ENCODE measurements around the gene ZBTB46. TPM values are rescaled to one million over a fixed set of nuclear protein-coding genes. Genes with fewer than 3 reads are reported as not detected.

Gene ZBTB46
- total and polyA plus RNA-seq, 7 donors, result 0.23 to 5.3 (median 3.6) TPM

DNA sequence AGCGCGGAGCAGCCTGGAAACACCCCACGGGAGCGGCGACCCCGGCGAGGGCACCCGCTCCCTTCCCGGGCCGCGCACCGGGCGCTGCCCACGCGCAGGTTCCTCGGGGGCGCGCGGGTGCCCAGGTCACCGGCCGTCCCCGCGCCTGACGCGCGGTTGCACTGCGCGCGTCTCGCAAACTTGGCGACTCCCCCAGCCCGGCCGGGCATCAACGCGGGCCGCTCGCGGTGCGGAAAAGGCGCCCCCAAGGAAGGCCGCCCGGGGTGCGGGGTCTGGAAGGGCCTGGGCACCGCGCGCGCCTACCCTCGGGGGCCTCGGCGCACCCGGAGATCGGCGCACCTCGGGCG is 555 bp upstream of the ZBTB46 start:
- H3K9me3 ChIP-seq, result no peaks in the 10 kb centered on the region
- intact Hi-C loops (cut with DNase I), result no loop called here
- peaks cover 20 to 50% (median 37%) of the 10 kb centered on the region in 3 donors for H3K27me3 ChIP-seq
- H3K4me3 ChIP-seq, result peak overlapping the region in 3 of 4 donors; percentile 48 to 59 (median 52)
- peaks cover 0 to 32% (median 24%) of the 10 kb centered on the region in 4 donors for H3K4me1 ChIP-seq
- no peaks in the 10 kb centered on the region for H3K36me3 ChIP-seq
- H3K27ac ChIP-seq, result peak overlapping the region; percentile 47 to 71 (median 59)
- no peak for DNase-seq
- WGBS, 2 donors, result 1% methylated on average over 55 of the region's 55 CpGs
- TF ChIP-seq POLR2A (IDR thresholded peaks at IDR 0.05), result no peak

DNA sequence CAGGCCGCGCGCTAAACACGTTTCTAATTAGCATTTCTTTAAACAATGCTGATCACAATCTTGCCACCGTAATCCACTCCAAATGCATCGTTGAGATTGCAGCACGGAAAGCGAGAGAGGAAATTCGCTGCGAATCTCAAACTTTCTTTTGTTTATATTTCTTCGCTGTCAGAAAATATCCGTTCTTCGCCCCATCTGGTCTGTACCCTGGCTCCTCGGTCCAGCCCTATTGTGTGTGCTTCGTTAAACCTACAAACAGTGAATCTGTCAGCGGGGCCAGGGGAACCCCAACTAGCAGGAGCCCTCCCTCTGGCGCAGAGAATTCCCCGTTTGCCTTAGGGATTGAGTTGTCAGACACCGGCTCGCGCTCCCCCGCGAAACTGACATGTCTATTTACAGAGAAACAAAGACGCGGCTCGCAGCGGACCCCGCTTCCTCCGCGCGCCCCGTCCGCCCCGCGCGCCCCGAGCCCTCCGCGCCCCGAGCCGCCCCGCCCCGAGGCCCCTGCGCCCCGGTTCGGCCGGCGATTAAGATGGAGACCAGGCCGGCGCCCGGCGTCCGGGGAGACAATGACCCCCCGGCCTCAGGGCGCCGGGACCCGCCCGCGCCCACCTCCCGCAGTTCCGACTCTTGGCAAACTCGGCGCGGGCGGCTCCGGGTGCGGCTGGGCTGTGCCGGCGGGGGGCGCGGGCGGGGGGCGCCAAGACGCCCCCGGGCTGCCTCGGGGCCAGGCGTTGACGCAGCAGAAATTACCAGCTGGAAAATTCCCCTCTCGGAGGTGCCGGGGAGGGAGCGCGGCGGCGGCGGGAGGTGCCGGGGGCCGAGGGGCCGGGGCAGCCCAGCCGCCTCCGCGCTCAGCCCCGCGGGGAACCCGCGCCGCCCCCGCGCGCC is 874 bp downstream of the ZBTB46 start:
- DNase-seq, result no peak
- H3K36me3 ChIP-seq, result no peaks in the 10 kb centered on the region
- H3K4me3 ChIP-seq, result peak overlapping the region; percentile 32 to 66 (median 56)
- WGBS, 2 donors, result 1% methylated on average over 99 of the region's 99 CpGs
- peak overlapping the region; percentile 43 to 73 (median 68) for H3K27ac ChIP-seq
- intact Hi-C loops (cut with DNase I), result loop anchor here (5.0 kb wide), 1 partner anchor 32 kb away; the partner anchor contains the start of gene ABHD16B
- TF ChIP-seq POLR2AphosphoS5 (IDR thresholded peaks at IDR 0.05) (peak in 1 of 4 donors; percentile 37), POLR2A (IDR thresholded peaks at IDR 0.05) (no peak)
- TF ChIP-seq, protein P1, sequence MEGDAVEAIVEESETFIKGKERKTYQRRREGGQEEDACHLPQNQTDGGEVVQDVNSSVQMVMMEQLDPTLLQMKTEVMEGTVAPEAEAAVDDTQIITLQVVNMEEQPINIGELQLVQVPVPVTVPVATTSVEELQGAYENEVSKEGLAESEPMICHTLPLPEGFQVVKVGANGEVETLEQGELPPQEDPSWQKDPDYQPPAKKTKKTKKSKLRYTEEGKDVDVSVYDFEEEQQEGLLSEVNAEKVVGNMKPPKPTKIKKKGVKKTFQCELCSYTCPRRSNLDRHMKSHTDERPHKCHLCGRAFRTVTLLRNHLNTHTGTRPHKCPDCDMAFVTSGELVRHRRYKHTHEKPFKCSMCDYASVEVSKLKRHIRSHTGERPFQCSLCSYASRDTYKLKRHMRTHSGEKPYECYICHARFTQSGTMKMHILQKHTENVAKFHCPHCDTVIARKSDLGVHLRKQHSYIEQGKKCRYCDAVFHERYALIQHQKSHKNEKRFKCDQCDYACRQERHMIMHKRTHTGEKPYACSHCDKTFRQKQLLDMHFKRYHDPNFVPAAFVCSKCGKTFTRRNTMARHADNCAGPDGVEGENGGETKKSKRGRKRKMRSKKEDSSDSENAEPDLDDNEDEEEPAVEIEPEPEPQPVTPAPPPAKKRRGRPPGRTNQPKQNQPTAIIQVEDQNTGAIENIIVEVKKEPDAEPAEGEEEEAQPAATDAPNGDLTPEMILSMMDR (IDR thresholded peaks at IDR 0.05), result no peak
- no peaks in the 10 kb centered on the region for H3K9me3 ChIP-seq
- peaks cover 0 to 32% (median 24%) of the 10 kb centered on the region in 4 donors for H3K4me1 ChIP-seq
- H3K27me3 ChIP-seq, result peaks cover 20 to 62% (median 49%) of the 10 kb centered on the region in 3 donors

DNA sequence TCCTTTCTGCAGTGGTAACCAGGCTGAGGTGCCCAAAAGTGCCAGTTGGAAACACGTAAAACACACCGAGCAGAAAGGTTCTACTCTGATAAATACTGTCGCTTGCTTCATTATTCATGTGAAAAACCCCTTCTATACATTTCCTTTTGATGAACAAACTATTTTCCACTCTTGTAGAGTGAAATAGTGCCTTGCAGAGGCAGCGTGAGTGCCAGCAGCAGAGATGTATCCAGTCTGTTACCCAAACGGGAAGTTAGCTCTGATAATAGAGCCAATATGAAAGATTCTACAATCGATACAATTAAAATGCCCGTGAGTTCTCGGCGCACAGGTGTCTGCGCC is 1.5 kb downstream of the ZBTB46 start:
- Histone ChIP-seq H3K27me3 (peaks cover 20 to 62% (median 49%) of the 10 kb centered on the region in 3 donors), H3K27ac (peak overlapping the region in 3 of 4 donors; percentile 43 to 73 (median 69)), H3K36me3 (no peaks in the 10 kb centered on the region), H3K4me1 (peaks cover 0 to 29% (median 20%) of the 10 kb centered on the region in 4 donors), H3K4me3 (peak overlapping the region; percentile 32 to 66 (median 56)), H3K9me3 (no peaks in the 10 kb centered on the region)
- TF ChIP-seq POLR2A (IDR thresholded peaks at IDR 0.05) (no peak), EP300 (IDR thresholded peaks at IDR 0.05) (no peak), POLR2AphosphoS5 (IDR thresholded peaks at IDR 0.05) (no peak)
- TF ChIP-seq, protein P1 (IDR thresholded peaks at IDR 0.05), result no peak
- no peak for DNase-seq
- 14 to 16% methylated on average over 10 of the region's 10 CpGs for WGBS, 2 donors
- intact Hi-C loops (cut with DNase I), result loop anchor here (5.0 kb wide), 1 partner anchor 33 kb away; the partner anchor contains the start of gene ABHD16B

DNA sequence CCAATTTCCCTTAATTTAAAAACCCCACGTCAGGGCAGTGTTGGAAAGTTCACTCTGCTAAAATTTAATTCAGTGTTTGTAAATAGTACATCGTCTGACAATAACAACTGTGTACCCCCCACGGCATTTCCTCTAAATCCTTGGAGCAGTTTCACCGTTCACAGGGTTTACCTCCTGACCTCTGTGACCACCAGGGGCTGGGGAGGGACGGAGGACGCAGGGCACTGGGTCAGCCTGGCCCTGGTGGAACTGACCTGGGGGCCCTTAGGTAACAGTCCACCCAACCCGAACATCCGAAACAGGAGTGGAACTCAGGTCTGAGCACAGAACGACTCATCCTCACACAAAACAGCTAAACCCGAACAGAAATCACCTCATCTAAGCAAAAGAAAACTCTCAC is 2.1 kb downstream of the ZBTB46 start:
- Histone ChIP-seq H3K36me3 (no peaks in the 10 kb centered on the region), H3K9me3 (no peaks in the 10 kb centered on the region), H3K27ac (peak overlapping the region in 1 of 4 donors; percentile 1), H3K4me3 (peak overlapping the region in 1 of 4 donors; percentile 57), H3K27me3 (peaks cover 20 to 62% (median 49%) of the 10 kb centered on the region in 3 donors), H3K4me1 (peaks cover 0 to 24% (median 18%) of the 10 kb centered on the region in 4 donors)
- TF ChIP-seq POLR2AphosphoS5 (IDR thresholded peaks at IDR 0.05) (no peak), EP300 (IDR thresholded peaks at IDR 0.05) (no peak), POLR2A (IDR thresholded peaks at IDR 0.05) (no peak)
- TF ChIP-seq, protein P1 (IDR thresholded peaks at IDR 0.05), result no peak
- WGBS, 2 donors, result 57 to 80% methylated on average over 10 of the region's 10 CpGs
- no peak for DNase-seq
- intact Hi-C loops (cut with DNase I), result loop anchor here (5.0 kb wide), 1 partner anchor 33 kb away; the partner anchor contains the start of gene ABHD16B

DNA sequence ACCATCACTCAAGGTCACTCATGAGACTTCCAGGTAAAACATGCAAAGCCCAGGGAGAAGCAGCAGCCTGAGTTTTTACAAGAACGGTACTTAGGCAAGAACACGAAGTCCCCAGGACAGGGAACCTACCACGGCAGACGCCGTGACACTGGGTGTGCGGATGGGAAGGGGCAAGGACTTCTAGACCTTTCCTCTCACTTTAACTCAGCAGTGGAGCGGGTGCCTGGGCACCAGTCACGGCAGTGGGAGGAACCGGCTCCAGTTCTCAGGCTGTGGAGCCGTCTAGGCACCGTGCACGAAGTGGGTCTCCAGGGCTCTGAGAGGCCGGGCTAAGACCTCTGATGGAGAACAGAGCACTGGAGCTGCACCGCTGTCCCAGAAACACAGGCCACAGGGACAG is 2.5 kb downstream of the ZBTB46 start:
- Histone ChIP-seq H3K27ac (no peak overlapping the region), H3K4me1 (peaks cover 0 to 24% (median 18%) of the 10 kb centered on the region in 4 donors), H3K9me3 (no peaks in the 10 kb centered on the region), H3K36me3 (no peaks in the 10 kb centered on the region), H3K27me3 (peaks cover 20 to 62% (median 49%) of the 10 kb centered on the region in 3 donors), H3K4me3 (no peak overlapping the region)
- TF ChIP-seq, protein P1 (IDR thresholded peaks at IDR 0.05), result no peak
- TF ChIP-seq EP300 (IDR thresholded peaks at IDR 0.05) (no peak), POLR2A (IDR thresholded peaks at IDR 0.05) (no peak), POLR2AphosphoS5 (IDR thresholded peaks at IDR 0.05) (no peak)
- intact Hi-C loops (cut with DNase I), result loop anchor here (5.0 kb wide), 1 partner anchor 34 kb away; the partner anchor contains the start of gene ABHD16B
- DNase-seq, result no peak
- 77 to 81% methylated on average over 14 of the region's 14 CpGs for WGBS, 2 donors

All from sigmoid colon (tissue), 7 donors.